HG03175 (cell line): Measurements from ENCODE around the gene RALGDS.

Source experiments
- ATAC-seq: cut with Tn5 transposase; IDR thresholded peaks from one replicate; pipeline ENCODE4 v1.9.1; 2021; ENCODE audit warnings: mild to moderate bottlenecking, moderate library complexity; ENCODE audit not compliant: unreplicated experiment

RALGDS gene

DNA sequence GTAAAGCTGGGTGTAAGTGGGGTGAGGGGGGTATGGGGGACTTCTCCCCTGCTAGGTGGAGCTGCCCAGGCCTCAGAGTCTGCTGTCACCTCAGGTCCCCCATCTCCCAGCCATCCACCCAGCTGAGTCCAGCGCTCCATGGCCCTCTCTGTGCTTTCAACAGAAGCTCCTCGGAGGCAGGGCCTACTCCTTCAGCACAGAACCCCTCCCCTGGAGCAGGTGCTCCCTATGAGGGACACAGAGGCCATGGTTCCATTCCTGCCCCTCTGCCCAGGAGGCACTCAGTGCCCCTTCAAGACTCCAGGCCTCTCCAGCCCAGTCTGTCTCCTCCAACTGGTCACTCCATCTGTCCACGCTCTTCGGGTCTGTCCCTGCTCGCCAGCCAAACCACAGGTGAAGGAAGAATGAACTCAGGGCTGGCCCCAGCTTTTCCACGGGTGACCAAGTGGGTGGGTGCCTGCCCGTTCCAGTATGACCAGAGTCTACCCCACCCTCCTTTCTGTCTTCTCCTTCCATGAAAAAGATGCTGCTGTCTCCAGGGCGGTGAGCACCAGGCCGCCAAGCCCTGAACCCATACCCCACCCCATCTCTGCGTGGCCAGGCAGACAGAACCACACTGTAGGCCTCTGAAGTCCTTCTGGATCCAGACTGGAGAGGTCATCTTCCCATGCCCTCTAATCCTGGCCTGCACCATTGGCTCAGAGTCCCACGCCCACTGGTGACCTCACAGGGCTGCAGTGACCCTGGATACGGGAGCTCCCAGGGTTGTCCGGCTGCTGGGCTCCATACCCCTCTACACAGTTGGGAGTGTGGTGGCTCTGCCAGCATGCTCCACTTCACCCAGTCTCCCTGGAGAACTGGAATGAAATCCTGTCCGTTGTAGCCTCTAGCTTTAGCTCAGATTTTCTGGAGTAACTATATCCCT is 30.8 kb upstream of the RALGDS start:
- no peak for ATAC-seq

DNA sequence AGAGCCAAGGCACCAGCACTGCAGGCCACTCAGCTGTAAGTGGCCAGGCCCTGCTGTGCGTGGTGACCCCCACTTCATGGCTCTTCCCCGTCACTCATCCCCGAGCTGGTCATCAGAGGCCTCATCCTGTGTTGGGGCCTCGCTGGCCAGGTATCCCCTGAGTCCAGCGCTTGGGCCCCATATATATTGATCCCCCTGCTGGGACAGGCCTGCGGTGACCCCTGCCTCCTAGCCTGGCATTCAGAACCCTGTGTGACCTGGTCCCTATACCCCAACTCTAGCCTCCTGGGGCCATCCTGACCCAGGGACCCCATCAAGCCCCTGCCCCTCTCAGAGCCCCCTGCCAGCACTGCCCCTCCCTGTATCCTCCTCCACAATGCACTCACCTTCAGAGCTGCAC is 30.0 kb upstream of the RALGDS start:
- ATAC-seq, result no peak

- peak; percentile 65 for ATAC-seq
Measured at GRCh38 chr9:133149130-133150015, 28.3 kb upstream of the RALGDS start.

DNA sequence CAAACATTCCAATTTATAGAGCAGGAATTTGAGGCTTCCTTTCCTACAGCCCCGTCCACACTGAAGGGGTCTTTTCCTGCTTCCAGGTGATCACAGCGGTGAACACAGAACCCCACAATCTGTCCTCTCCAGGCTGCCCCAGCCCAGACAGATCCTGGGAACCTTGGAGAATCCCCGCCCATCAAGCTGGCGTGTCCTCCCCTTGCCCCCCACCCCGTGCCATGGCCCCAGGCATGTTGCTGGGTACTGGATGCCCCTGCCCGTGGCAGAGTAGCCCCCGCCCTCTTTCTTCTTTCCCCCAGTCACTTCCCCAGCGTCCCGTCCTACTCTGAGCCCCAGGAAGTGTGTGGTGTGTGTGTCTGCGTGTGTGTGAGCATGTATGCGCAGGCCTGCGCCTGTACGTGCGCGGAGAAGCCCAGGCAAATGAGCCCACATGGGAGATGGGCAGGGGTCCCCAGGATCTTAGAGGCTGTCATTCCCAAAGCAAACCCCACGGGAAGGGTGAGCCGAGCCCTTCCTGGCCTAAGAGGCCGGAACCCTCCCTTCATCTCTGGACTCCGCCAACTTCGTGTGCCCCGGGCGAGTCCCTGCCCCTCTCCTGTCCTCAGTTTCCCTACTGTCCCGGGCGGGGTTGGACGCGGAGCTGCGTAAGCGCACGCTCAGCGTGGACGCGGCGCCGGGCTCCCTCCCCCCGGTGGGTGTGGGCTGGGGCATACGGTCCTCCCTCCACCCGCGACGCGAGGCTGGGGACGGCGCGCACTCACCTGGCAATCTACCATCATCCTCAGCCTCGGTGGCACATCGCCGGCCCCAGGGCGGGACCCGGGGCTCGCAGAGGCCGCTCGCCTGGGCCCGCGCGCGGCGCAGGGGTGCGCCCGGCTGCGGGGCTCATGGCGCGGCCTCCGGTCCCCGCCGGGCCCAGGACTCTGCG is 27.4 kb upstream of the RALGDS start:
- ATAC-seq, result peak; percentile 16

- no peak for ATAC-seq
Measured at GRCh38 chr9:133147412-133148198, 26.6 kb upstream of the RALGDS start.

DNA sequence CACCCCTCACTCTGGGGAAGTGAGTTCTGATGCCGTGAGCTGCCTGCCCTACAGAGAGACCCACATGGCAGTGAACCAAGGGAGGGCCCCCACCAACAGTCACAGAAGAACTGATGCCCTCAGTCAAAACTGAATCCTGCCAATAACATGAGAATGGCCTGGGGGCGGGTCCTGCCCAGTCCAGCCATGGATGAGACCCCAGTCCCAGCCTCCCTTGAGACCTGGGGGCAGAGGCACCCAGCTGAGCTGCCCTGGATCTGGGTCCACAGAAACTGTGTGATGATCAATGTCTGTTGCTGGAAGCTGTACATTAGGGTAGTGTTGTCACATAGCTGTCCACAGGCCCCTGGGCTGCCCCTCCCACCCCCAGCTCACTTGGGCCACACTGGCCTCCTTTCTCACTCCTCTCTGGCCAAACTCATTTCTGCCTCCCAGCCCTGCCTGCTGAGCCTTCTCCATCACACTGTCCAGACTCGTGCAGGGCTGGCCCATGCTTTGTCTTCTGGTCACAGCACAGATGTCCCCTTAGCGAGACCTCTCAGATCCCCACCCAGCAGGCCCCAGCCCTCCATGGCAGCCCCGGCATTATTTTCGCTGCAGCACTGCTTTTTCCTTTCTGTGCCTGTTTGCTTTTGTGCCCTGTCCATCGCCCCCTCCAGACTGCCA is 25.8 kb upstream of the RALGDS start:
- ATAC-seq, result no peak

GRCh38 chr9:133144904-133145851 is 24.1 kb upstream of the RALGDS start:
- no peak for ATAC-seq

GRCh38 chr9:133144142-133144903 is 23.3 kb upstream of the RALGDS start:
- peak; percentile 58 for ATAC-seq

DNA sequence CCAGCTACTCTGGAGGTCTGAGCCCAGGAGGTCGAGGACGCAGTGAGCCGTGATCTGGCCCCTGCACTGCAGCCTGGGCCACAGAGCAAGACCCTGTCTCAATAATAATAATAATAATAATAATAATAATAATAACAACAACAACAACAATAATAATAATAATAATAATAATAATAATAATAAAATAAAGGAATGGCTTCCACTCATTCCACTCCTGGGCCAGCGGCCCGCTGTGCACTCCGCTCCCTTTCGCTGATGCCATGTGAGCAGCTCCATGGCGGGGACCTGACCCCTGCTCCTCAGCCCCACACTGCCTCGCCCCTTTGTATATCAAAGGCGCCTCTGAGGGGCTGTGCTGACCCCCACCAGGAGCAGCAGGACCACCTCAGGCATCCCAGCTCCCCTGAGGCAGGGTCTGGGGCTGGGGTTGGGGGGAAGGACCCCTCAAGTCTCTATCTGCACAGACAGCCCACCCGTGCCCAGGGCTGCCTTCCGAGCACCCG is 22.6 kb upstream of the RALGDS start:
- ATAC-seq, result no peak

GRCh38 chr9:133142684-133143622 is 21.9 kb upstream of the RALGDS start:
- no peak for ATAC-seq

DNA sequence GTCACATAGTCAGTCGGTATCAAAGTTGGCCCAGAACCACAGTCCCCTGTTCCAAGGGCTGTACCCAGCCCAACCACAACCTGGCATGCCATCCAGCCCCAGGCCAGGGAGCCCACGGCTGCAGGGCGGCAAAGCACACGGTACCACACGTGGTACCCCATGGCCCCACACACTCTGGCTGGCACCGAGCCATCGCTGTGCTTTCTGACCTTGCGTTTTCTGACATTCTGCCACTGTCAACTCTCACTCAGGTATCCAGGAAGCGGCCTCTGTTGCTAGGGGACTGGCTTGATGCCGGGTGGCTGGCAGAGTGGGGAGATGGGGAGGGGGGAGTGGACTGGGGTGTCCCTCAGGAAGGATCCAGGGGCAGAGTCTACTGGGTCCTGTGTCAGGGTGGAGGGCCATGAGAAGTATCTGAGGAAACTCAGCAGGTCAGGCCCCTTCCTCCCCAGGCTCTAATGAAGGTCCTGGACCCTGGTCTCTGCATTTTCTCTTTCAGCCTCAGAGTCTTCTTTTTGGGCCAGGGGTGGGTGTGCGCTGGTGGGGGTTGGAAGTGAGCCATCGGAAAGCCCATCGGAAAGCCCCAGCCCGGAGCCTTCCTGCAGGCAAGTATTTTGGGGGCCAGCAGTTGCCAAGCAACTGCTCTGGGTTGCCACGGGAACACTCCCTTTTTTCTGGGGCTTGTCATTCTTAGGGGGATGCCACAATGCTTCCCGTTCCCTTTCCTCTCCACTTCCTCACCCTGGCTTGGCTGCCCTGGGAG is 21.0 kb upstream of the RALGDS start:
- ATAC-seq, result no peak

- no peak for ATAC-seq
Measured at GRCh38 chr9:133140606-133141005, 19.6 kb upstream of the RALGDS start.

- ATAC-seq, result no peak
Measured at GRCh38 chr9:133140174-133140505, 19.1 kb upstream of the RALGDS start.

DNA sequence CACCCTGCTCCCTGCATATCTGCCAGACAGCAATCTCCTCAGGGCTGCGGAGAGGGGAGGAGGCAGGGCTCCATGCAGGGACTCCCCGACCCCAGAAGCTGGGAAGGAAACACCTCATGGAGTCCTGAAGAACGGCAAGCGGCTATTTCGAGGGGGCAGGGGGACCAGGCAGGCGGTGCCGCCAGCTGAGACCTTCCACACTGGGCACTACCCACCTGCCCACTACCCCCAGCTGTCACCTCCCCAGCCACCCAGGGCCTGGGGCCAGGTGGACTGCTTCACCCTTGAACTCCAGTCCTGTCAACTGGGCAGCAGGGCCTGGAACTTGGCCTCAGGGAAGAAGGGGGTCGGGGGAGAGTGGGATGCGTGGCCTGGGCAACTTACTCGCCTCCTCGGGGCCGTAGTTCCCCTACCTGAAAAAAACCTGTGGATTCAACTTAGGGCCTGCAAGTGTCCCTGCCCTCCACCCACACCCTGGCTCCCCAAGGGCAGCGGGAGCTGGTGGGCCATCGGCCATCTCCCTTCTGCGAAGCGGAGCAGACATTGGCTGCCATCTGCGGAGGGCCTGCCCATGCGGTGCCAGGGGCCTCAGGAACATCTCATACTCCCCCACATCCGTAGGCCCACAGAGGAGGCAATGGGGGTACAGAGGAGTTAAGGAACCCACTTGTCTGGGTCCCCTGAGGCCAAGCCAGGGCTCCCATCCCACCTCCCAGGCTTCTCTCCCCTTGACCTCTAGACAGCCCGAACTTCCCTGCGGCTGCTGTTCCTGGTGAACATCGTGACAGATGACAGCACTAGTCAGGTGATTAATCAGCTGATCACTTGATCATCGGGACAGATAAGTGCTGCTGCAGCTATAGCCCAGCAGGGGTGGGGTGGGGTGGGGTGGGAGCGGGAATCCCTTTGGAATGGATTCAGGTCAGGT is 18.5 kb upstream of the RALGDS start:
- ATAC-seq, result no peak
